Erythroblast (primary cell): ENCODE measurements around the gene CEP85L.

Experiments
- DNase-seq, 2 experiments: peaks; one replicate each; lab custom pipeline; 2025; lab: John Stamatoyannopoulos, UW
- GATA1 ChIP-seq: IDR thresholded peaks from 2 replicates; pipeline ENCODE4 v1.6.1; 2011; ENCODE audit warnings: low read depth, mild to moderate bottlenecking, control low read depth, low read length, moderate library complexity
- POLR2A ChIP-seq: IDR thresholded peaks from 2 replicates; pipeline ENCODE4 v1.6.1; 2011; ENCODE audit warnings: mild to moderate bottlenecking, low read length

The CEP85L gene

DNA sequence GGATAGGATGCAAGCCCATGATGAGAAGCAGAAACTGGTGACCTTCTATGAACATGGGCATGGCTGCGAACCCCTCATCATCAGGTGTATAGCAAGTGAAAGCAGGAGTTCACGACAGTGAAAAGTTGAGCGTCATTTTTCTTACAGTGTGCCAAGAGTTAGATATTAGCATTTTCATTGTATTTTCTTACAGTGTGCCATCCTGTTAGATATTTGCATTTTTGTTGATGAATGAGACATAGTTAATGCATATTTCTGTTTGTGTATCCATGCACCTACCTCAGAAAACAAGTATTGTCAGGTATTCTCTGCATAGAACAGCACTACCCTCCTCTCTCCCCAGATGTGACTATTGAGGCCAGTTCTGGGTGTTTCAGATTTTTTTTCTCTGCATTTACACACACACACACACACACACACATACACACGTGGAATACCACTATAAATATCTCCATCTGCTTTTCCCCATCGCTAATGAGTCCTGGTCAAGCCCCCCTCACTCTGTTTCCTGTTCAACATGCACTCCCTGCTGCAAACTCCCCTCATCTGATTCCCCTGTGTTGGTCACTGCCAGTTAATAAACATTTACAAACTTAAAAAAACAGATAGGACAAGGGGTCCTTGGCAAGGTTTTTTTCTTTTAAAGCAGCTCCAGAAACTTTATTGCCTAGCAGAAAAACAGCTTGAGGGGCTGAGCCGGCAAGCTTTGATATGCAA is 61.6 kb downstream of the CEP85L start:
- DNase-seq: no peak
- TF ChIP-seq GATA1 (no peak), POLR2A (no peak)

DNA sequence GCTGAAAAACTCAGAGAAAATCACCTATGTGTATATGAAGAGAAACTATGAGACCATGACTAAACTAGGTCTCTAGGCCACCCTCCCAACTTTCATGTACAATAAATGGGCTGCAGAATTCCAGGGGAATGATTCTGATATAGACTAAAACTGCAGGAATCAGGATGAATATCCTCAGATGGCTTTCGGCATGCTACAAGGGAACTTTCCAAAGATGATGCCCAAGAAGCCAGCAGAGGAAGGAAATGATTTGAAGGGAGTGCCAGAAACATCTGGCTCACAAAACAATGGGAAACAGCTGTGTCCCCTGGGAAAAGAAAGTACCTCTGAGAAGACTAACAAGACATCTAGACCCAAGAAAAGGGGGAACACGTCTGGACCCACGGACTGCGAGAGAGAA is 62.2 kb downstream of the CEP85L start:
- TF ChIP-seq POLR2A (no peak), GATA1 (no peak)
- no peak for DNase-seq

DNA sequence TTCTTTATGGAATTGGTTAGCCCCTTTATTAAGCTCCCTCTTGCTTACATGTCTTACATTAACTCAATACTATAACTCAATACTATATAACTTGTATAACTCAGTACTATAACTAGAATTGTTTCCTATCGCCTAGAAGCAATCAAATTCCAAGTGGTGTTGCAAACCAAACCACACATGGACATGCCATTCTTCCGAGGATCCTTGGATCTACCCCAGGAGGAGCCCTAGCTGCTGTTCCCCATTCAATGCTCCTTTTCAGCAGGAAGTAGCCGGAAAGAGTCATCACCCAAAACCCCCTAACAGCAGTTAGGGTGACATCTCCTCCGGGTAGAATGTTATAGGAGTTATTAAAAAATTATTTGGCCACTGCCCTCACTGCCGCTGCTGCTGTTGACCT is 62.8 kb downstream of the CEP85L start:
- no peak for DNase-seq
- TF ChIP-seq POLR2A (no peak), GATA1 (no peak)

DNA sequence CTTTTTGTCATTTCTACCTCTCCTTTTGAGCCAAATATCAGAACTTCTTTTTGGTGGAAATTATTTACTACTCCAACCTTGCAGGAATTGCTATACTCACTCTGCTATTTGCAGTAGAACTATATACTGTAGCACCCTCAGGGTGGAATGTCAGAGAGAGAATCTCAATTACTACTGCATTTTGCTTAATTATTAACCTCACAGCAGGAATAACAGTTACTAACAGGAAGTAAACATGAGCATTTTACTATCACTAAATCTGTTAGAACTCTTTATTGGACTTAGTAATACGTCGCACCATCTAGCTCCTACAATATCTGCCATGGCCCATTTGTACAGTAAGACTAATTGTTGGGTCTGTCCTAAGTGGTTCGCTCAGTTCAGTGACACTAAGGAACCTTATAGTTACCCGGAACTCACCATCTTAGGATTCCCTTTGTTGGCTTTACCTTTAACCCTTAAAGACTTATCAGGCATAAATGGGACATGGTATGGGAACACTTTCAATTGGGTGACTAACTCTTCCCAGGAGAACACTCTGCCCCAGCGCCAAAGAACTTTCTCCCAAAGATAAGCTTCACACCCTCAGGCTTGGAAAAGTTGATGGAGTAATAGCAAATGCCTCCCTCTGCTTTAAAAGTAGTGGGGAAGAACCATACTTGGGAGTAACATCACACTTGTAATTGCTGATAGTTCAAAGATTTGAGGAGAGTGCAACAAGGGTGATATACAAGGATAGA is 64.5 kb downstream of the CEP85L start:
- DNase-seq: no peak
- TF ChIP-seq GATA1 (no peak), POLR2A (no peak)

DNA sequence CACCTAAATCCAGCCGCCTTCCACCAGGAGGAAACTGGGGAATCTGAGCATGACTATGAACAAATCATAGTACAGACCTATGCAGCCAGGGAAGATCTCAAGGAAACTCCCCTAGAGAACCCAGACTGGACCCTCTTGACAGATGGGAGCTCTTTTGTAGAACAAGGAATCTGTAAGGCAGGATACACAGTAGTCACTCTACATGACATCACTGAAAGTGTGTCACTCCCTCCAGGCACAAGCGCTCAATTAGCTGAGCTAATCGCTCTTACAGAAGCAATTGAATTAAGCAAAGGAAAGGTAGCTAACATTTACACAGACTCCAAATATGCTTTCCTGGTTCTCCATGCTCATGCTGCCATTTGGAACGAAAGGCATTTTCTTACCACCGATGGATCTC is 66.5 kb downstream of the CEP85L start:
- DNase-seq: no peak
- TF ChIP-seq POLR2A (no peak), GATA1 (no peak)

DNA sequence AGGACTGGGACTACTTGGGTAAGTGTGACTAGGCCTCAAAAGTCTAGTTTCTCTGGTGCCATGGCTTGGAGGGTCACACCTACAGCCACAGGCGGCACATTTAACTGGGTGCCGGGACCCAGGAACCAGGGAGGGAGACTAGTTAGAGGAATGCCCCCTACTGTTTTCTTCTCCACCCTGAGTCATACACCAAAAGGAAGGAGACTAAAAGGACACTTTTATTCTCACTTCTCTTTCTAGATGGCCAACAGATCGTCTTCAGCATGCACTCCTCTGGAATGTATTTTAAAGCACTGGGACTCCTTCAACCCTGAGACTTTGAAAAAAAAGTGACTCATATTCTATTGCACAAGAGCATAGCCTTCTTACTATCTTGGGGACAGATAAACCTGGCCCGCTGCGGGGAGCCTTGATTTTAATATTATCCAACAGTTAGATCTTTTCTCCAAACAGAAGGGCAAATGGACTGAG is 69.9 kb downstream of the CEP85L start:
- no peak for TF ChIP-seq POLR2A
- TF ChIP-seq GATA1: no peak
- DNase-seq: peak; percentile 22 to 27

DNA sequence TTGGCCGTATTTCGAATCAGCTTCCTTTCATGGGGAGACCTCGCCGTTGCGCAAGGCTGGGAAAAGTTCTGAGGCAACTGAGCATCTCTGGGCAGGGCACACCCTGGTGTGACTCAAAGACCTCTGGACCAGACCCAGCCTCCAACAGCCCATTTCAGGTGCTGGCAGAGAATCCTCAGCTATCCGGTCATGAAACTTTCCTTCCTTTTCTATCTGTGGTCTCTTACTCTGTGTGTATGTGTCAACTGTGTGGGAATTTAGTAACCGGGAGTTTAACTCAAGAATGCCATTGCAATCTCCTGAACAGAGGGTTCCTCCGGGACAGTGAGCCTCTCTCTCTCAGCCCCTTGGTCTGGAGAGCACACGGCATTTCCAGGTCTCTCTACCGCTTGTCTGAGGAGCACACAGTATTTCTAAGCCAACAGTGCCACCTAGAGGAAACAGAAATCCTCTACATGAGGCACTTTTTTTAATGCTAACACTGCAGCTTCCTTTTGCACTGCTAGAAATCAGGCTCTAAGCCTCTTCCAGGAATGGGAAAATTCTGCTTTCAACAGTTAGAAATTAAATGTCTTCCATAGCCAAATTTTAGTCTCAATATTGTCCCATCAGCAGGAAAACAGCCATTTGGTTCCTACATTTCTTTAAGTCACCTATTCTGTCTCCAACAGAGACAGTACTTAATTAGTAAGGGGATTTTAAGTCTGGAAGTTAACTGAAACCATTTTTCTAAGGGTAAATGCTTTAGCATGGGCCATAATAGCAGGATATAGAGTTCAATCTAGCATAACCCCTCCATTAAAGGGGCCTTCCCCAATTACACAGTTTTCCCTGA is 70.6 kb downstream of the CEP85L start:
- TF ChIP-seq POLR2A: no peak
- DNase-seq: peak; percentile 67 to 81

DNA sequence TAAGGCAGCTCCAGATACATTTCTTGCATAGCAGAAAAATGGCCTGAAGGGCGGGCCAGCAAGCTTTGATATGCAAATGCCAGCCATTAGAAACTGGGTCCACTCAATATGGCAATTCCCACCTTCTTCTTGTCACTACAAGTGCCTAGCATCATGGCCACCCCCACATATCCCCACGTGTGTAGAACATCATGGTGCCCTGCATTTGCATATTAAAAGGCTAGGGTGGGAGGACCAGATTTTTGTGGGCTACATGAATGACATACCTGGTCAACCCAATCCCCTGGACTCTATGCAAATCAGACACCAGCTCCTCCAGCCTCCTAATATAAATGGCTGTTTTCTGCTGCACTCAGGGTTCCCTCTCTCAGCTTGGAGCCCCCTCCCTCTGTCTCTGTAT is 71.6 kb downstream of the CEP85L start:
- TF ChIP-seq GATA1 (no peak), POLR2A (no peak)
- no peak for DNase-seq

DNA sequence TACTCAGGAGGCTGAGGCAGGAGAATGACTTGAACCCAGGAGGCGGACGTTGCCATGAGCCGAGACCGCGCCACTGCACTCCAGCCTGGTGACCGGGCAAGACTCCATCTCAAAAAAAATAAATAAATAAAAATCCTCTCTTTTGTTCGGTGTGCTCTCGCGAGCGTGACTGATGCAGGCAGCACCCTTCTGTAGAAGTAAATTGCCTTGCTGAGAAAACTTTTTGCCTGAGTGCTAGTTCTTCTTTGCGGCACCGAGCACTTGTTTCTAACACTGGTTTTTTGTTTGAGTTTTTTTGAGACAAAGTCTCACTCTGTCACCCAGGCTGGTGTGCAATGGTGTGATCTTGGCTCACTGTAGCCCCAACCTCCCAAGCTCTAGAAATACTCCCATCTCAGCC is 72.8 kb downstream of the CEP85L start:
- TF ChIP-seq GATA1: no peak
- no peak for TF ChIP-seq POLR2A
- DNase-seq: peak in 1 of 2 experiments; percentile 22

DNA sequence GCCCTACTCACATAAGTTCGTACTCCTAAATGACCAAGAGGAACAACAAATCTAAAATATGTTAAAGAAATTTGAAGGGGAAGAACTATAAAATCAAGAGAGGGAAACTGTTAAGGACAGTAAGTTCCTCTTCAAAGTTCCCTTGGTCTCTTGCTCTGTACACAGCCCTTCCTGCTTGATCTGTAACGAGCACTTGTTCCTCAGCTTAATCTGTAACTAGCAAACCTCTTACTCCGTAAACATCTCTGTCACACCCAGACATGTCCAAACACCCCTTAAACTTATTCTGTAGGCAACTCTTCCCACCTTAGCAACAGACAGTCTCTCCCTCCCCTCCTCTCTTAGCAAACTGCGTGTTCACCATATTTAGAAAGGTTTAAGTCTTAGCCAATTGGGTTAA is 73.4 kb downstream of the CEP85L start:
- TF ChIP-seq GATA1 (no peak), POLR2A (no peak)
- DNase-seq: no peak

DNA sequence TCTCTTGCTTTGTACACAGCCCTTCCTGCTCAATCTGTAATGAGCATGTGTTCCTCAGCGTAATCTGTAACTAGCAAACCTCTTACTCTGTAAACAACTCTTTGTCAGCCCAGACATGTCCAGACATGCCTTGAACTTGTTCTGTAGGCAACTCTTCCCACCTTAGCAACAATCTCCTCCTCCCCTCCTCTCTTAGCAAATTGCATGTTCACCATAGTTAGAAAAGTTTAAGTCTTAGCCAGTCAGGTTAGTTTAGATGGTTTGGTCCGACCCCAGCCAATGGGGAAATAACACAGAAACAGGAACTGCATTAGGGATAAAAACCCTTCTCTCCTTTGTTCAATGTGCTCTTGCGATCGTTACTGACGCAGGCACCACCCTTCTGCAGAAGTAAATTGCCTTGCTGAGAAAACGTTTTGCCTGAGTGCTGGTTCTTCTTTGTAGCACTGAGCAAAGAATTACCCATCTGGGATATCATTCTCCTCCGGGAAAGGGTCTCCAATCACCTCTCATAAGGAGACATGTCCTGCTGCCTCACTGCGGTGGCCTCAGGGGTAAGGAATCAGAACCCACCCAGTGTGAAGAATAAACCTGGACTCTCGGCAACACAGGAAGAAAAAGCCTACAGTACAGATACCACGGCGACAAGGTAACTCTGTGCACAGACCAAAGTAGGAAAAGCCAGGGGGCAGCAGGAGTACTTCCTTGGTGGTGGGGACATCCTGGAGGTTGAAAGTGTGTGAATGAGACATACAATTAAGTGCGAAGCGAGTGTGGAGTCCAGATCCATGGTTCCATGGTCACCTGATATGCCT is 77.1 kb downstream of the CEP85L start:
- no peak for TF ChIP-seq POLR2A
- no peak for TF ChIP-seq GATA1
- DNase-seq: peak; percentile 31 to 41

DNA sequence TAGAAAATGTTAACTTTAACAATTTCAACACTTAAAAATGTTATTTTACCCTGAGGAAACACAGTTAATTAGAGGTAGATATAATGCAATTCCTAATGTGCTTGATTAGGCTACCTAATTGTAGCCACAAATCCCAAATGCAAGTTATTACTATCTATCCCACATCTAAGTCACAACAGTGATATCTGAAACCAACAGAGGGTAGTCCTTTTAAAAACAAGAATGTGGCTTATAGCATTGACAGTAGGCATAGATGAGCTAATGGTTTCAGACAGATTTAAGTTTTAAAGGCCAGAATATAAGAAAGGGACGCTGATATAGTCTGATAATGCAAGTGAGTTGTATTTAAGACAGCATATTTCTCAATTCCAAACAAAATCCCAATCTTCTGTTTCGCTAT is 80.3 kb downstream of the CEP85L start:
- TF ChIP-seq POLR2A: no peak
- no peak for TF ChIP-seq GATA1
- no peak for DNase-seq

DNA sequence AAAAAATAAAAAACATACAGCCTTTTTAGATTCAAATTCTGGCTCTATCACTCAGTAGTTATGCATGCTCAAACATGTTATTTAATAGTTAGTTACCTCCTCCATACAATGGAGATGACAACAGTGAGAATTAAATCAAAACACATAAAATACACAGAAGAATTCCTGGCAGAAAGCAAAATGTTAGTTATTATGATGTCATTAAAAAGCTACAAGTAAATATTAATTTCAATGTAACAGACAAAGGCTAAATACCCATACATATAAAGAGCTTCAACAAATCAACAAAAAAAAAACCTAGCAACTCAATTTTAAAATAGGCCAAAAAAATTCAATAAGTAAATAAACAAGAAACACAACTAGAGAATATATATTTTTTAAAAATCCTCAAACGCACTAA is 81.9 kb downstream of the CEP85L start:
- no peak for DNase-seq
- TF ChIP-seq POLR2A (no peak), GATA1 (no peak)
